Effector memory CD4-positive, alpha-beta T cell (primary cell): ENCODE data around the gene VAV2.

ENCODE experiments used
- DNase-seq, 3 donors: peaks; one replicate each; pipeline ENCODE4 v3.0.0-alpha.2; 2020
- H3K27ac ChIP-seq: 2 replicates; pipeline ENCODE4 v1.7.0; 2013; ENCODE audit warnings: mild to moderate bottlenecking, low read length, moderate library complexity; ENCODE audit not compliant: insufficient read depth, poor library complexity, severe bottlenecking
- H3K27me3 ChIP-seq: replicated peaks from 2 replicates; pipeline ENCODE4 v1.7.0; 2013; ENCODE audit warnings: mild to moderate bottlenecking, low read length; ENCODE audit not compliant: insufficient read depth, control insufficient read depth, poor library complexity, severe bottlenecking
- H3K36me3 ChIP-seq: 2 replicates; pipeline ENCODE4 v1.7.0; 2013; ENCODE audit warnings: mild to moderate bottlenecking, low read length, moderate library complexity; ENCODE audit not compliant: control insufficient read depth, insufficient read depth
- H3K4me1 ChIP-seq: 2 replicates; pipeline ENCODE4 v1.7.0; 2013; ENCODE audit warnings: low read length, mild to moderate bottlenecking; ENCODE audit not compliant: control insufficient read depth, insufficient read depth, poor library complexity, severe bottlenecking
- H3K4me3 ChIP-seq: 2 replicates; pipeline ENCODE4 v1.7.0; 2013; ENCODE audit warnings: low read length, low read depth, mild to moderate bottlenecking; ENCODE audit not compliant: insufficient read depth, poor library complexity, severe bottlenecking
- H3K9me3 ChIP-seq: 2 replicates; pipeline ENCODE4 v1.7.0; 2013; ENCODE audit warnings: mild to moderate bottlenecking, low read length, moderate library complexity; ENCODE audit not compliant: control insufficient read depth

Gene VAV2

DNA sequence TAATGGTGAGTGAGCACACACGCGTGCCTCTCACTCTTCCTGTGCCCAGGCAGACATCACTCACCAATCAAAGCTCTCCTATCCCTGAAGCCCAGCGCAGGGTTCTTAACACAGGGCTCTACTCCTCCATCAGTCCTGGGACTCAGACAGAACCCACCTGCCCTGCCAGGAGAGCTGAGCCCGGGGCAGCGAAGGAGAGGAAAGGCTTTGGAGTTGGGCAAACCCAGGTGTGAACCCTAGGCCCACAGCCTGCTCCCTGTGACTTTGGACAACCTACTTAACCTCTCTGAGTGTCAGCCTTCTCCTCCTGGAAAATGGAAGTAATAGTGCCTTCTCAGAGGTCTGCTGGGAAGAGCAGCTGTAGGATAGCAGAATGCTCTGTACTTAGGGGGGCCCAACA is 155.3 kb downstream of the VAV2 start:
- no peak for DNase-seq
- H3K9me3 ChIP-seq: no peaks in the 10 kb centered on the region
- no peak overlapping the region for H3K4me3 ChIP-seq
- H3K27me3 ChIP-seq: no peaks in the 10 kb centered on the region
- H3K36me3 ChIP-seq: no peaks in the 10 kb centered on the region
- H3K4me1 ChIP-seq: no peaks in the 10 kb centered on the region
- no peak overlapping the region for H3K27ac ChIP-seq

DNA sequence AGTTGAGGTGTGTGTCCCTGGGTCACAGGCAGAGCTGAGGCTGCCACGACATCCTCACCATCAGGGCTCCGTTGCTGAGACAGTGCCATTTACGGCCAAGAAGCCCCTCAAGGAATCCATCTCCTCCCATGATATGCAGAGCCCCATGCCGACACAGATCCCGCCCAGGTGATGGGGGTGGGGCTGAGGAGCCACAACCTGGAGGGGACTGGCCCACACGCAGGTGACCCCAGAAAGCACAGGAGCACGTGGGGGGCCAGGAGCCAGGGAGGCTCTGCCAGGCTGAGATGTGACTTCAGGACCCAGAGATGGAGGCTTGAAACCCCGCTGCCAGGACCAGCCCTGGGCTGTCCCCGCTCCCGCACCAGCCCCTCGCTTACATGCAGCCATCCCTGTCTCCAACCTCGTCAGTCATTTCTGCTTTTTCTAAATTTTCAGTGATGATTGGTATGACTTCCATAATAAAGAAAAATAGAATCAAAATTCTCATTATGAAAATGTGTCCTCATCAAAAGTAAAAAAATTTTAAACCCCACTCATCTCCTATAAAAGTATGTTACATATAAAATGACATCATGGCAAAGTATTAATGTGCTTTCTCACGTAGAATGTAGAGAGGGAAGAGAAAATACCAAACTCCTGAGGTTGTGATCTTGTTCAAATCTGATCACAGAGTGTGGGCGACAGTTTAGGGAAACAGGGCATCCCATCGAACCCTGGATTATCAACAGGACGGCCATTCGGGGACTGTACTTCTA is 155.9 kb downstream of the VAV2 start:
- Histone ChIP-seq H3K9me3 (no peaks in the 10 kb centered on the region), H3K36me3 (no peaks in the 10 kb centered on the region), H3K27ac (no peak overlapping the region), H3K4me3 (no peak overlapping the region), H3K27me3 (no peaks in the 10 kb centered on the region), H3K4me1 (no peaks in the 10 kb centered on the region)
- DNase-seq: no peak

DNA sequence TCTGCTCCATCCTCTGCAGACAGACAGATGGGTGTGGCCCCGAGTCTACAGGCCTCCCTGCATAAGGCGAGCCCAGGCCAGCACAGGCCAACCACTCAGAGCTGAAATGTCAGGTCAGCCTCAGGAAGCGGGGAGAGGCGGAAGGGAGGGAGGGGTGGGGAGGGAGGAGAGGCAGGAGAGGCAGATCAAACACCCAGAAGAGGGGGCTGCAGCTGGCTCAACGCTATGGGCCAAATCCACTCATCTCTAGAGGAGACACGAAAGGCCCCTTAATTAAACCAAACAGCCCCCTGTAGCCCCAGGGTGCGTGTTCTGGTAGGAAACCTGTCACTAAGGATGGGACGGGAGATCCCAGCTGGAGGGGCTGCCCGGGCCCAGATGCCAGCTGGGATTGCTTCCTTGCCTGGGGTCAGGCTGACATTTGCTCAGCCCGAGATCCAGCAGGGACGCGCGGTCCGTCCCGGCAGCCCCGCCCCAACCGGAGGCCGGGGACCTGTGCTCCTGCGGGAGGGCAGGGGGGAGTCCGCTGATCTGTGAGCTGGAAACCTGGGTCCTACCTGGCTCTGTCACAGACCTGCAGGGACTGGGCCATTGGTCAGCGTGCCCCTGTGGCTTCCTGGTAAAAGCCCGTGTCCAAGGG is 156.7 kb downstream of the VAV2 start:
- Histone ChIP-seq H3K9me3 (no peaks in the 10 kb centered on the region), H3K4me3 (no peak overlapping the region), H3K4me1 (no peaks in the 10 kb centered on the region), H3K27me3 (no peaks in the 10 kb centered on the region), H3K27ac (no peak overlapping the region), H3K36me3 (no peaks in the 10 kb centered on the region)
- DNase-seq: no peak

DNA sequence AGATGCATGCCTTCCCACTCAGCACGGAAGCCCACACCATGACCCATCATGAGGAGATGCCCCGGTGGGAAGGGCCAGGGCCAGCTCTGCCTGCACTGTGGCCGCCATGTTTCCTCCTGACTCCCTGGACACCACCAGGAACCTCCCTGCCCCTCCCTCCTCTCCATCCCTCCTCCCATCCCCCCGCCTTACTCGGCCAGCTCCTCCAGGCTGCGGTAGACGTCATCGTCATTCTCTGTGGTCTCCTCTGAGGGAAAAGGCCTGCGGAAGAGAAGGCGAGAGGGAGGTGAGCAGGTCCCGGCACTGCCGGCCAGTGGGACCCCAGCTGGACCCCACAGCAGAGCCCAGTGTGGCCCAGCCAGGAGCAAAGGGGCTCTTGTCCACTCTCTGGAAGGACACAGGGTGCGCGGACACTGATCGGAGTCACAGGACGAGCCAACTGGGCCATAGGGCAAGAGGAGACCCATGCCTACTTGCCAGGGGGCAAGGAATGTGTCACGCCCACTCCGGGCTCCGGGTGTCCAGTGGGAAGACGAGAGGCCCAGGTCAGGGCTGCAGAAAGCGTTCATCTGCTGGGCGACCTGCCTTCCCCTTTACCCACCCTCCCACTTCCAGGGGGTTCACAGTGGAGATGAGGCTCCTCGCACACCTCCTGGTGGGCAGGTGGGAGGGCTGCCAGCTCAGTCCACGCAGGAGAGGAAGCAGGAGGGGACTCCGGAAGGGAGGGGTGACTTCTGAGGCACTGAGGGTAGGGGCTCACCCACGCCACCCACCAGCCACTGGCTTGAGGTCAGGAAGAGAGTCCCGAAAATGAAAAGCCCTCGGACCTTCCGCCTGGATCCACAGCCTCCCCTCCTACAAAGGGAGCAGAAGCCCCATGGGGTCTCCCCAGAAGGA is 157.8 kb downstream of the VAV2 start:
- Histone ChIP-seq H3K9me3 (no peaks in the 10 kb centered on the region), H3K4me1 (no peaks in the 10 kb centered on the region), H3K27ac (no peak overlapping the region), H3K36me3 (no peaks in the 10 kb centered on the region), H3K4me3 (no peak overlapping the region), H3K27me3 (no peaks in the 10 kb centered on the region)
- no peak for DNase-seq

DNA sequence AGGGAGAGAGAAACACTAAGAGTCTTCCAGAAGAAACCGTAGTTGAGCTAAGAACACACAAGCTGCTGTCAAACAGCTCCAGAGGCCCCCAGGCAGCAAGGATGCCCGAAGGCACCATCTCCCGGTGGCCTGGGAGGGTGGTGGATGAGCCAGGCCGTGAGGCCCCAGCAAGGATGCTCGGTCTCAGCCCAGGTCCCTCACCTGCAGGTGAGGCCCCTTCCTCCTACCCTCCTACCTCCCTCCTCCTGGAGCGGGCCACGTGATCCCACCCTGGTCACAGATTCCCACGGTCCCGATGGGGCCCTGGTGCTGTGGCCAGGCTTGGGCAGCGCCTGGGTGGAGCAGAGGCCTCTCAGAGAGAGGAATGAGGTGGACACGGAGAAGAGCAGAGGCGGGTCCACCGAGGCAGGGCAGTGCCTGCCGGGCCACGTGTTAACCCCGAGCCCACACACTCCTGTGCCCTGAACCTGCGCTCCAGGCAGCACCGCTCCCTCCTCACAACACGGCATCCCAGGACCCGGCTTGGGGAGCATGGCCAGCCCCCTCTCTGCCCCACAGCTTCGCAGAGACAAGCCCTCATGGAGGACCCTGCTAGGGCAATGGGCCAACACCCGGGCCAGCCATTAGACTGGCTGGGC is 158.6 kb downstream of the VAV2 start:
- no peaks in the 10 kb centered on the region for H3K36me3 ChIP-seq
- H3K4me3 ChIP-seq: no peak overlapping the region
- H3K27me3 ChIP-seq: no peaks in the 10 kb centered on the region
- no peaks in the 10 kb centered on the region for H3K4me1 ChIP-seq
- H3K9me3 ChIP-seq: no peaks in the 10 kb centered on the region
- DNase-seq: no peak
- no peak overlapping the region for H3K27ac ChIP-seq

DNA sequence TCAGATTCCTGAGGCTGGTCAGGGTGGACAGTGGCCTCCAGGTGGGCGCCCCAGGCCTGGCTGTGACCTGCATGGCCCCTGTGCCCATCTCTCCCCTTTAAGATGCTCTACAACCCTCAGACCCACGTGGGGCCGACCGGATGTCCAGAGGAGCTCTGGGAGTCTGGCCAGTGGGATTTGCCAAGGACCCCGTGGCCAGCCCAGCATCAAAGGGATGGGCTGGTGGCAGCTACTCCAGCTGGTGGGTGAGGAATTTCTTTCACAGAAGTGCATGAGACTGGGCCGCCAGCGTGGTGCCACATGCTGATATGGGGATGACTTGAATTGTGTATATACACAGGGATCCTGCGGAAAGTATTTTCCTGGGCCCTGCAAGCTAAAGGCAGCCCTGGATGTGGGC is 159.2 kb downstream of the VAV2 start:
- H3K9me3 ChIP-seq: no peaks in the 10 kb centered on the region
- H3K36me3 ChIP-seq: no peaks in the 10 kb centered on the region
- no peak overlapping the region for H3K4me3 ChIP-seq
- no peak overlapping the region for H3K27ac ChIP-seq
- no peaks in the 10 kb centered on the region for H3K4me1 ChIP-seq
- H3K27me3 ChIP-seq: no peaks in the 10 kb centered on the region
- no peak for DNase-seq

DNA sequence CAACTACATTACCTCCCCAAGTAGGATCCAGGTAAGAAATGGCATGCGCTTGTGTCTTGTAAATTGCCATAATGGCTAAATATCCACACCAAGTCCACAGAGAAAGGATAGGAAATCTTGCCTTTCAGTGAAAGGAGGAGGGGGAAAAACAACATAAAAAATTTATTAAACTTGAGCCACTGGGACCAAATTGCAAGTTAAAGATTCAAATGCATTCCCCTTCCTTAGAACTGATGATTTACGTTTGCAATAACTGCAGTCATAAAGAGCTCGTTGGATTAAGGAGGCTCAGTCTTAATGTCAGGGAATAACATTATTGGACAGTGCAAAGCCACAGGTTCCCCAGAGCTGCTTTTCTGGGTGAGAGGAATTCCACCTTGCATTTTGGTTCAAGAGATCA is 161.4 kb downstream of the VAV2 start:
- H3K4me3 ChIP-seq: no peak overlapping the region
- H3K4me1 ChIP-seq: no peaks in the 10 kb centered on the region
- no peaks in the 10 kb centered on the region for H3K36me3 ChIP-seq
- no peaks in the 10 kb centered on the region for H3K27me3 ChIP-seq
- DNase-seq: no peak
- no peak overlapping the region for H3K27ac ChIP-seq
- H3K9me3 ChIP-seq: no peaks in the 10 kb centered on the region

DNA sequence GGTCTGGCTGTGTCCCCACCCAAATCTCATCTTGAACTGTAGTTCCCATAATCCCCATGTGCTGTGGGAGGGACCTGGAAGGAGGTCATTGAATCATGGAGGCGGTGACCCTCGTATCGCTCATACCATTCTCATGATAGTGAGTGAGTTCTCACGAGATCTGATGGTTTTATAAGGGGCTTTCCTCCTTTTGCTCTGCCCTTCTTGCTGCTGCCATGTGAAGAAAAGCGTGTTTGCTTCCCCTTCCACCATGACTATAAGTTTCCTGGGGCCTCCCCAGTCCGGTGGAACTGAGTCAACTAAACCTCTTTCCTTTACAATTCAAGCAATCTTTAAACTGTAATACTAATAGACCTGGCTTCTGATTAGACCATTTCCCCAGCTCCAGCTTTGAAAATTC is 161.8 kb downstream of the VAV2 start:
- Histone ChIP-seq H3K36me3 (no peaks in the 10 kb centered on the region), H3K27ac (no peak overlapping the region), H3K9me3 (no peaks in the 10 kb centered on the region), H3K4me3 (no peak overlapping the region), H3K27me3 (no peaks in the 10 kb centered on the region), H3K4me1 (no peaks in the 10 kb centered on the region)
- no peak for DNase-seq

DNA sequence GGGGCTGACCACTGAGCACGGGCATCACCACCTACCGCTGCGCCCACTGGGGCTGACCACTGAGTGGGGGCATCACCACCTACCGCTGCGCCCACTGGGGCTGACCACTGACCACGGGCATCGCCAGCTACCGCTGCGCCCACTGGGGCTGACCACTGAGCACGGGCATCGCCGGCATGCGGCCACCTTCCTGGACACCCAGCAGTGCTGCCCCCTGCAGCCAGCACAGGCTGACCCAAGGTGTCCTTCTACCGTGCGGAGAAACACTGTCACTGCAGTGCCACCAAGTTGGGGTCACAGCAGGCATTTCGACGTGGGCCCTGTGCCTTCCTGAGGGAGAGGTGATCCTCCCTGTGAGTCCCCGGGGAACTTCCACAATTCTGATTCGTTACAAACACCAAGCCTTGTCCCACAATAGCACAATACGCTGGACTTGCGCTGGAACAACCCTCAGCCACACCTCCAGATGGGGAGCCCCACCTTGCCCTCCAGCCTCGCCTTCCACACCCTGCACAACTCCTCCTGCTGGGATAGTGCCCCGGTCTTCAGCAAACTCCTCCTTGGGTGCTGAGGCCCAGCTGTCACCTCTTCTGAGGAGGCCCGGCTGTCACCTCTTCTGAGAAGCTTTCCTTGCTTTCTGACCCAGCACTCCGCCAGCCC is 163.7 kb downstream of the VAV2 start:
- Histone ChIP-seq H3K4me3 (no peak overlapping the region), H3K9me3 (no peaks in the 10 kb centered on the region), H3K27ac (no peak overlapping the region), H3K27me3 (no peaks in the 10 kb centered on the region), H3K4me1 (no peaks in the 10 kb centered on the region), H3K36me3 (no peaks in the 10 kb centered on the region)
- no peak for DNase-seq
